WTC11 (cell line): ENCODE results near the gene SAMSN1. TPM values are rescaled to one million over a fixed set of nuclear protein-coding genes. Genes with fewer than 3 reads are reported as not detected.

Source experiments
- ATAC-seq: fragments of 200-7000 bp; cut with Tn5 transposase; 2 replicates; pipeline ENCODE4 v1.10.0; 2021; ENCODE audit warnings: mild to moderate bottlenecking, moderate library complexity
- CTCF ChIA-PET: fragments of 300-600 bp; sonication (Branson Sonifier 250); formaldehyde crosslinking; loops from one replicate; lab custom pipeline; 2021; ENCODE audit warnings: antibody characterized with exemption; lab: Charles Lee
- POLR2A ChIA-PET: fragments of 350-600 bp; sonication (Branson Sonifier 250); formaldehyde crosslinking; loops from one replicate; lab custom pipeline; 2021; ENCODE audit warnings: antibody characterized with exemption; lab: Charles Lee
- DNase-seq: peaks from one replicate; pipeline ENCODE4 v3.0.0; 2021; ENCODE audit warnings: low spot score
- H3K27ac Mint-ChIP-seq: 2 replicates; pipeline ENCODE4 v1.8.0; 2021; ENCODE audit warnings: mixed read lengths
- H3K27me3 Mint-ChIP-seq: 2 replicates; pipeline ENCODE4 v1.8.0; 2021; ENCODE audit warnings: low read depth, mild to moderate bottlenecking, moderate library complexity, mixed read lengths
- H3K36me3 Mint-ChIP-seq: 2 replicates; pipeline ENCODE4 v1.8.0; 2021; ENCODE audit warnings: mixed read lengths
- H3K4me1 Mint-ChIP-seq: 2 replicates; pipeline ENCODE4 v1.8.0; 2022; ENCODE audit warnings: mixed read lengths
- H3K4me3 Mint-ChIP-seq: 2 replicates; pipeline ENCODE4 v1.8.0; 2021; ENCODE audit warnings: mild to moderate bottlenecking, moderate library complexity, mixed read lengths
- H3K9me3 Mint-ChIP-seq: 2 replicates; pipeline ENCODE4 v1.8.0; 2021; ENCODE audit warnings: mixed read lengths
- CDX4 ChIP-seq: fragments of 250-450 bp; sonication (Bioruptor Pico); IDR thresholded peaks from 2 replicates; pipeline ENCODE4 v1.9.0; 2021; ENCODE audit warnings: moderate library complexity, mild to moderate bottlenecking, inconsistent platforms, borderline replicate concordance
- CREM ChIP-seq: sonication (generic); formaldehyde crosslinking; IDR thresholded peaks from 2 replicates; pipeline ENCODE4 v1.8.1; 2022; ENCODE audit warnings: mild to moderate bottlenecking, missing genetic modification reagents, moderate library complexity
- FOXK1 ChIP-seq: sonication (generic); formaldehyde crosslinking; IDR thresholded peaks from 2 replicates; pipeline ENCODE4 v1.8.0; 2022; ENCODE audit warnings: mild to moderate bottlenecking, moderate library complexity, missing genetic modification reagents
- MXD4 ChIP-seq: fragments of 250-450 bp; sonication (Bioruptor Pico); IDR thresholded peaks from 2 replicates; pipeline ENCODE4 v1.8.0; 2021; ENCODE audit warnings: mild to moderate bottlenecking, moderate library complexity, borderline replicate concordance
- NFYB ChIP-seq: sonication (generic); formaldehyde crosslinking; conservative IDR thresholded peaks from 2 replicates; pipeline ENCODE4 v1.8.0; 2022; ENCODE audit warnings: low read depth, missing genetic modification reagents
- TCF7 ChIP-seq: sonication (generic); formaldehyde crosslinking; IDR thresholded peaks from 2 replicates; pipeline ENCODE4 v1.8.0; 2022; ENCODE audit warnings: mild to moderate bottlenecking, low read depth, missing genetic modification reagents, moderate library complexity
- USF1 ChIP-seq: sonication (generic); formaldehyde crosslinking; IDR thresholded peaks from 2 replicates; pipeline ENCODE4 v1.8.0; 2022; ENCODE audit warnings: mild to moderate bottlenecking, missing genetic modification reagents
- ZNF121 ChIP-seq: sonication (generic); formaldehyde crosslinking; IDR thresholded peaks from 2 replicates; pipeline ENCODE4 v1.8.0; 2023; ENCODE audit warnings: missing genetic modification reagents
- ZNF232 ChIP-seq: sonication (generic); formaldehyde crosslinking; IDR thresholded peaks from 2 replicates; pipeline ENCODE4 v1.8.0; 2022; ENCODE audit warnings: mild to moderate bottlenecking, missing genetic modification reagents
- total RNA-seq: library from RNA; stranded (reverse); gene quantifications from 3 replicates; pipeline ENCODE4 v1.2.3, GENCODE V29; 2021
- TF ChIP-seq, protein P1 (sequence below): sonication (generic); formaldehyde crosslinking; IDR thresholded peaks from 2 replicates; pipeline ENCODE4 v1.8.1; 2023; ENCODE audit warnings: mild to moderate bottlenecking, missing genetic modification reagents
- TF ChIP-seq, protein P2 (sequence below): fragments of 250-450 bp; sonication (Bioruptor Pico); IDR thresholded peaks from 2 replicates; pipeline ENCODE4 v1.9.0; 2021; ENCODE audit warnings: mild to moderate bottlenecking, borderline replicate concordance
- TF ChIP-seq, protein P3 (sequence below): fragments of 250-450 bp; sonication (Bioruptor Pico); IDR thresholded peaks from 2 replicates; pipeline ENCODE4 v2.1.2; 2022; ENCODE audit warnings: mild to moderate bottlenecking, moderate library complexity
- TF ChIP-seq, protein P4 (sequence below): fragments of 250-450 bp; sonication (Bioruptor Pico); conservative IDR thresholded peaks from 2 replicates; pipeline ENCODE4 v1.9.0; 2021; ENCODE audit warnings: mild to moderate bottlenecking
- TF ChIP-seq, protein P5 (sequence below): fragments of 200-600 bp; IDR thresholded peaks from 2 replicates; pipeline ENCODE4 v1.8.0; 2022; ENCODE audit warnings: antibody characterized with exemption

Gene SAMSN1
- total RNA-seq, 1 experiment from 2014 or later = 1.2 TPM

DNA sequence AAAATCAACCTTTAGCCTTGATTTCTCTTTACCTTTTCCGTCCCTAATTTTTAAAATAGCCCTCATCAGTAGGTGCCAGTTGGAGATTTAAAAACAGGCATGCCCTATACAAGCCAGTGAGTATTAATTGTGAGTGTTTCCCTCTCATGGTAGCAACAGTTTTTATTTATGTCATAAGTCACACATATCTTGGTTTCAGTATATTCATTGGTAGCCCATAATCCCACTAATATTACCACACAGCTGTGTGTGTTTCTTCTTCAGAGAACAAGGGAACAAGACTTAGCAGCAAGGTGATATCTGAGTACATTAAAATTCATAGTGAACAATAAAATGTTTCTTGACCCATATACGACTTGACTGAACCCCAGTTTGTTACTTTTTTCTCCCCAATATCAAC, 94.6 kb downstream of the SAMSN1 start:
- TF ChIP-seq, protein P1, sequence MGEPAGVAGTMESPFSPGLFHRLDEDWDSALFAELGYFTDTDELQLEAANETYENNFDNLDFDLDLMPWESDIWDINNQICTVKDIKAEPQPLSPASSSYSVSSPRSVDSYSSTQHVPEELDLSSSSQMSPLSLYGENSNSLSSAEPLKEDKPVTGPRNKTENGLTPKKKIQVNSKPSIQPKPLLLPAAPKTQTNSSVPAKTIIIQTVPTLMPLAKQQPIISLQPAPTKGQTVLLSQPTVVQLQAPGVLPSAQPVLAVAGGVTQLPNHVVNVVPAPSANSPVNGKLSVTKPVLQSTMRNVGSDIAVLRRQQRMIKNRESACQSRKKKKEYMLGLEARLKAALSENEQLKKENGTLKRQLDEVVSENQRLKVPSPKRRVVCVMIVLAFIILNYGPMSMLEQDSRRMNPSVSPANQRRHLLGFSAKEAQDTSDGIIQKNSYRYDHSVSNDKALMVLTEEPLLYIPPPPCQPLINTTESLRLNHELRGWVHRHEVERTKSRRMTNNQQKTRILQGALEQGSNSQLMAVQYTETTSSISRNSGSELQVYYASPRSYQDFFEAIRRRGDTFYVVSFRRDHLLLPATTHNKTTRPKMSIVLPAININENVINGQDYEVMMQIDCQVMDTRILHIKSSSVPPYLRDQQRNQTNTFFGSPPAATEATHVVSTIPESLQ (CRISPR knock-in tag) = no peak
- TF ChIP-seq, protein P2, sequence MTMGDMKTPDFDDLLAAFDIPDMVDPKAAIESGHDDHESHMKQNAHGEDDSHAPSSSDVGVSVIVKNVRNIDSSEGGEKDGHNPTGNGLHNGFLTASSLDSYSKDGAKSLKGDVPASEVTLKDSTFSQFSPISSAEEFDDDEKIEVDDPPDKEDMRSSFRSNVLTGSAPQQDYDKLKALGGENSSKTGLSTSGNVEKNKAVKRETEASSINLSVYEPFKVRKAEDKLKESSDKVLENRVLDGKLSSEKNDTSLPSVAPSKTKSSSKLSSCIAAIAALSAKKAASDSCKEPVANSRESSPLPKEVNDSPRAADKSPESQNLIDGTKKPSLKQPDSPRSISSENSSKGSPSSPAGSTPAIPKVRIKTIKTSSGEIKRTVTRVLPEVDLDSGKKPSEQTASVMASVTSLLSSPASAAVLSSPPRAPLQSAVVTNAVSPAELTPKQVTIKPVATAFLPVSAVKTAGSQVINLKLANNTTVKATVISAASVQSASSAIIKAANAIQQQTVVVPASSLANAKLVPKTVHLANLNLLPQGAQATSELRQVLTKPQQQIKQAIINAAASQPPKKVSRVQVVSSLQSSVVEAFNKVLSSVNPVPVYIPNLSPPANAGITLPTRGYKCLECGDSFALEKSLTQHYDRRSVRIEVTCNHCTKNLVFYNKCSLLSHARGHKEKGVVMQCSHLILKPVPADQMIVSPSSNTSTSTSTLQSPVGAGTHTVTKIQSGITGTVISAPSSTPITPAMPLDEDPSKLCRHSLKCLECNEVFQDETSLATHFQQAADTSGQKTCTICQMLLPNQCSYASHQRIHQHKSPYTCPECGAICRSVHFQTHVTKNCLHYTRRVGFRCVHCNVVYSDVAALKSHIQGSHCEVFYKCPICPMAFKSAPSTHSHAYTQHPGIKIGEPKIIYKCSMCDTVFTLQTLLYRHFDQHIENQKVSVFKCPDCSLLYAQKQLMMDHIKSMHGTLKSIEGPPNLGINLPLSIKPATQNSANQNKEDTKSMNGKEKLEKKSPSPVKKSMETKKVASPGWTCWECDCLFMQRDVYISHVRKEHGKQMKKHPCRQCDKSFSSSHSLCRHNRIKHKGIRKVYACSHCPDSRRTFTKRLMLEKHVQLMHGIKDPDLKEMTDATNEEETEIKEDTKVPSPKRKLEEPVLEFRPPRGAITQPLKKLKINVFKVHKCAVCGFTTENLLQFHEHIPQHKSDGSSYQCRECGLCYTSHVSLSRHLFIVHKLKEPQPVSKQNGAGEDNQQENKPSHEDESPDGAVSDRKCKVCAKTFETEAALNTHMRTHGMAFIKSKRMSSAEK = no peak
- no peak for TF ChIP-seq USF1
- TF ChIP-seq, protein P3, sequence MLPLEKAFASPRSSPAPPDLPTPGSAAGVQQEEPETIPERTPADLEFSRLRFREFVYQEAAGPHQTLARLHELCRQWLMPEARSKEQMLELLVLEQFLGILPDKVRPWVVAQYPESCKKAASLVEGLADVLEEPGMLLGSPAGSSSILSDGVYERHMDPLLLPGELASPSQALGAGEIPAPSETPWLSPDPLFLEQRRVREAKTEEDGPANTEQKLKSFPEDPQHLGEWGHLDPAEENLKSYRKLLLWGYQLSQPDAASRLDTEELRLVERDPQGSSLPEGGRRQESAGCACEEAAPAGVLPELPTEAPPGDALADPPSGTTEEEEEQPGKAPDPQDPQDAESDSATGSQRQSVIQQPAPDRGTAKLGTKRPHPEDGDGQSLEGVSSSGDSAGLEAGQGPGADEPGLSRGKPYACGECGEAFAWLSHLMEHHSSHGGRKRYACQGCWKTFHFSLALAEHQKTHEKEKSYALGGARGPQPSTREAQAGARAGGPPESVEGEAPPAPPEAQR (CRISPR knock-in tag) = no peak
- no peak for TF ChIP-seq ZNF232
- TF ChIP-seq MXD4 (CRISPR knock-in tag) = no peak
- TF ChIP-seq CREM (CRISPR knock-in tag) = no peak
- TF ChIP-seq TCF7 (CRISPR knock-in tag) = no peak
- no peak for TF ChIP-seq NFYB
- TF ChIP-seq FOXK1 (CRISPR knock-in tag) = no peak
- no peak for TF ChIP-seq ZNF121 (CRISPR knock-in tag)
- TF ChIP-seq, protein P4, sequence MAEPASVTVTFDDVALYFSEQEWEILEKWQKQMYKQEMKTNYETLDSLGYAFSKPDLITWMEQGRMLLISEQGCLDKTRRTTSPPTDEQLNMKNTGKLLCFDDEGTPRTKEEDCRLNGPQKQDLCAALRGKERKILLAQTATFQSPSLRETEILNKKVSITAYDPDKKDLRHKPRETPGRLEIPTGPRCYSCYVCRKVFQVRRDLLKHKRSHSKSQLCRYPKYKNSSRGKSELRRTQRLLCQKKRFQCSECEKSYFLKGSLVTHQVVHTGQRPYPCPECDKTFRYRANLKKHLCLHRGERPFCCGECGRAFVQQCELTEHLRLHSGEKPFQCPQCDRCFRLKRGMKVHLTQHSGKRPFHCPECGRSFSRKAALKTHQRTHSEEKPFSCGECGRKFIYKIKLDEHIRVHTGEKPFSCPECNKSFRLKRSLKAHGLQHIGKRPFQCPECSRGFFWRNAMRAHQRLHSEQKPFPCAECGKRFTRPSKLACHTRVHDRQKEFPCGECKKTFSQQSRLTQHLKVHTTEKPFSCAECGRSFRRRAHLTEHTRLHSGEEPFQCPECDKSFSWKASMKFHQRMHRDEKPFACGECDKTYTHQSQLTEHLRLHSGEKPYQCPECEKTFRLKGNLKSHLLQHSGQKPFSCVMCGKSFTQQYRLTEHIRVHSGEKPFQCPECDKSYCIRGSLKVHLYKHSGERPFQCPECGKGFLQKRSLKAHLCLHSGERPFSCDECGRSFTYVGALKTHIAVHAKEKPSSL (CRISPR knock-in tag) = no peak
- TF ChIP-seq, protein P5, sequence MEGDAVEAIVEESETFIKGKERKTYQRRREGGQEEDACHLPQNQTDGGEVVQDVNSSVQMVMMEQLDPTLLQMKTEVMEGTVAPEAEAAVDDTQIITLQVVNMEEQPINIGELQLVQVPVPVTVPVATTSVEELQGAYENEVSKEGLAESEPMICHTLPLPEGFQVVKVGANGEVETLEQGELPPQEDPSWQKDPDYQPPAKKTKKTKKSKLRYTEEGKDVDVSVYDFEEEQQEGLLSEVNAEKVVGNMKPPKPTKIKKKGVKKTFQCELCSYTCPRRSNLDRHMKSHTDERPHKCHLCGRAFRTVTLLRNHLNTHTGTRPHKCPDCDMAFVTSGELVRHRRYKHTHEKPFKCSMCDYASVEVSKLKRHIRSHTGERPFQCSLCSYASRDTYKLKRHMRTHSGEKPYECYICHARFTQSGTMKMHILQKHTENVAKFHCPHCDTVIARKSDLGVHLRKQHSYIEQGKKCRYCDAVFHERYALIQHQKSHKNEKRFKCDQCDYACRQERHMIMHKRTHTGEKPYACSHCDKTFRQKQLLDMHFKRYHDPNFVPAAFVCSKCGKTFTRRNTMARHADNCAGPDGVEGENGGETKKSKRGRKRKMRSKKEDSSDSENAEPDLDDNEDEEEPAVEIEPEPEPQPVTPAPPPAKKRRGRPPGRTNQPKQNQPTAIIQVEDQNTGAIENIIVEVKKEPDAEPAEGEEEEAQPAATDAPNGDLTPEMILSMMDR = no peak
- no peak for TF ChIP-seq CDX4 (CRISPR knock-in tag)
- TF ChIP-seq, all 79 proteins: peak for 0
- H3K27ac Mint-ChIP-seq = no peak overlapping the region
- DNase-seq (no peak), ATAC-seq (no peak)
- CTCF ChIA-PET = interaction anchor here (1.2 kb wide), 1 partner anchor 416 kb away, joined by 3 read pairs; no protein-coding TSS in a partner anchor
- POLR2A ChIA-PET = no interaction called here
- no peak overlapping the region for H3K4me3 Mint-ChIP-seq
- peaks cover 12% of the 10 kb centered on the region for H3K4me1 Mint-ChIP-seq
- H3K9me3 Mint-ChIP-seq = no peaks in the 10 kb centered on the region
- no peaks in the 10 kb centered on the region for H3K36me3 Mint-ChIP-seq
- no peaks in the 10 kb centered on the region for H3K27me3 Mint-ChIP-seq
